ENCODE results near the gene SINHCAF.

The SINHCAF gene

DNA sequence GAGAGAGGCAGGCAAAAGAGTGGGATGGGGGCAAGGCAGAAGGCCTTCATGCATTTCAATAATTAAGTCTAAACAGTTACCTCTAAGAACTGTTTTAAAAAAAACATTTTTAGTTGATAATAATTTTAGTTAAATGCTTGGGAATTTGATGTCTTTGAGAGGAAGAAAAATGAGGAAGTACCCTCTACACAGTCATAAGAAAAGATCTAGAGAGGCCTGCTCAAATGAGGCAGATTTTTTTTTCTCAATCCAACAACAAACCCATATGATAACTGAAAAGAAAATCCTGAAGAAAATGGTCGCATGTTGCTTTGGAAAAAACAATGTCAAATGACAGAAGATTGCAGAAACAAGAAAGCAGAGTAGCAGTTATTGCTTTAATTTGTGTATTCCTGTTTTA is 25.6 kb downstream of the SINHCAF start:
- ATAC-seq = no peak
- TF ChIP-seq ZC3H10 (CRISPR knock-in tag; IDR thresholded peaks at IDR 0.05) = no peak
- no peak for TF ChIP-seq ZNF8 (CRISPR knock-in tag; IDR thresholded peaks at IDR 0.05)
- TF ChIP-seq ZNF565 (CRISPR knock-in tag; conservative IDR thresholded peaks at IDR 0.05; ENCODE audit: low read depth) = no peak
- TF ChIP-seq ZNF70 (CRISPR knock-in tag; IDR thresholded peaks at IDR 0.05) = no peak
- TF ChIP-seq ZFP30 (CRISPR knock-in tag; IDR thresholded peaks at IDR 0.05) = no peak
- TF ChIP-seq, protein P1, sequence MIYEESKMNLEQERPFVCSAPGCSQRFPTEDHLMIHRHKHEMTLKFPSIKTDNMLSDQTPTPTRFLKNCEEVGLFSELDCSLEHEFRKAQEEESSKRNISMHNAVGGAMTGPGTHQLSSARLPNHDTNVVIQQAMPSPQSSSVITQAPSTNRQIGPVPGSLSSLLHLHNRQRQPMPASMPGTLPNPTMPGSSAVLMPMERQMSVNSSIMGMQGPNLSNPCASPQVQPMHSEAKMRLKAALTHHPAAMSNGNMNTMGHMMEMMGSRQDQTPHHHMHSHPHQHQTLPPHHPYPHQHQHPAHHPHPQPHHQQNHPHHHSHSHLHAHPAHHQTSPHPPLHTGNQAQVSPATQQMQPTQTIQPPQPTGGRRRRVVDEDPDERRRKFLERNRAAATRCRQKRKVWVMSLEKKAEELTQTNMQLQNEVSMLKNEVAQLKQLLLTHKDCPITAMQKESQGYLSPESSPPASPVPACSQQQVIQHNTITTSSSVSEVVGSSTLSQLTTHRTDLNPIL (CRISPR knock-in tag; IDR thresholded peaks at IDR 0.05; ENCODE audit: low read depth) = no peak
- TF ChIP-seq, protein P2, sequence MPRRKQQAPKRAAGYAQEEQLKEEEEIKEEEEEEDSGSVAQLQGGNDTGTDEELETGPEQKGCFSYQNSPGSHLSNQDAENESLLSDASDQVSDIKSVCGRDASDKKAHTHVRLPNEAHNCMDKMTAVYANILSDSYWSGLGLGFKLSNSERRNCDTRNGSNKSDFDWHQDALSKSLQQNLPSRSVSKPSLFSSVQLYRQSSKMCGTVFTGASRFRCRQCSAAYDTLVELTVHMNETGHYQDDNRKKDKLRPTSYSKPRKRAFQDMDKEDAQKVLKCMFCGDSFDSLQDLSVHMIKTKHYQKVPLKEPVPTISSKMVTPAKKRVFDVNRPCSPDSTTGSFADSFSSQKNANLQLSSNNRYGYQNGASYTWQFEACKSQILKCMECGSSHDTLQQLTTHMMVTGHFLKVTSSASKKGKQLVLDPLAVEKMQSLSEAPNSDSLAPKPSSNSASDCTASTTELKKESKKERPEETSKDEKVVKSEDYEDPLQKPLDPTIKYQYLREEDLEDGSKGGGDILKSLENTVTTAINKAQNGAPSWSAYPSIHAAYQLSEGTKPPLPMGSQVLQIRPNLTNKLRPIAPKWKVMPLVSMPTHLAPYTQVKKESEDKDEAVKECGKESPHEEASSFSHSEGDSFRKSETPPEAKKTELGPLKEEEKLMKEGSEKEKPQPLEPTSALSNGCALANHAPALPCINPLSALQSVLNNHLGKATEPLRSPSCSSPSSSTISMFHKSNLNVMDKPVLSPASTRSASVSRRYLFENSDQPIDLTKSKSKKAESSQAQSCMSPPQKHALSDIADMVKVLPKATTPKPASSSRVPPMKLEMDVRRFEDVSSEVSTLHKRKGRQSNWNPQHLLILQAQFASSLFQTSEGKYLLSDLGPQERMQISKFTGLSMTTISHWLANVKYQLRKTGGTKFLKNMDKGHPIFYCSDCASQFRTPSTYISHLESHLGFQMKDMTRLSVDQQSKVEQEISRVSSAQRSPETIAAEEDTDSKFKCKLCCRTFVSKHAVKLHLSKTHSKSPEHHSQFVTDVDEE (CRISPR knock-in tag; IDR thresholded peaks at IDR 0.05) = no peak
- TF ChIP-seq, protein P3, sequence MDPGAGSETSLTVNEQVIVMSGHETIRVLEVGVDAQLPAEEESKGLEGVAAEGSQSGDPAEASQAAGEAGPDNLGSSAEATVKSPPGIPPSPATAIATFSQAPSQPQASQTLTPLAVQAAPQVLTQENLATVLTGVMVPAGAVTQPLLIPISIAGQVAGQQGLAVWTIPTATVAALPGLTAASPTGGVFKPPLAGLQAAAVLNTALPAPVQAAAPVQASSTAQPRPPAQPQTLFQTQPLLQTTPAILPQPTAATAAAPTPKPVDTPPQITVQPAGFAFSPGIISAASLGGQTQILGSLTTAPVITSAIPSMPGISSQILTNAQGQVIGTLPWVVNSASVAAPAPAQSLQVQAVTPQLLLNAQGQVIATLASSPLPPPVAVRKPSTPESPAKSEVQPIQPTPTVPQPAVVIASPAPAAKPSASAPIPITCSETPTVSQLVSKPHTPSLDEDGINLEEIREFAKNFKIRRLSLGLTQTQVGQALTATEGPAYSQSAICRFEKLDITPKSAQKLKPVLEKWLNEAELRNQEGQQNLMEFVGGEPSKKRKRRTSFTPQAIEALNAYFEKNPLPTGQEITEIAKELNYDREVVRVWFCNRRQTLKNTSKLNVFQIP (CRISPR knock-in tag; IDR thresholded peaks at IDR 0.05; ENCODE audit: borderline replicate concordance, low read depth) = no peak
- no peak for TF ChIP-seq PPARA (CRISPR knock-in tag; IDR thresholded peaks at IDR 0.05; ENCODE audit: borderline replicate concordance)
- TF ChIP-seq CSDC2 (CRISPR knock-in tag; IDR thresholded peaks at IDR 0.05) = no peak
- TF ChIP-seq GLIS3 (CRISPR knock-in tag; IDR thresholded peaks at IDR 0.05) = no peak
- no peak for TF ChIP-seq SNAI2 (CRISPR knock-in tag; IDR thresholded peaks at IDR 0.05)
- TF ChIP-seq, protein P4, sequence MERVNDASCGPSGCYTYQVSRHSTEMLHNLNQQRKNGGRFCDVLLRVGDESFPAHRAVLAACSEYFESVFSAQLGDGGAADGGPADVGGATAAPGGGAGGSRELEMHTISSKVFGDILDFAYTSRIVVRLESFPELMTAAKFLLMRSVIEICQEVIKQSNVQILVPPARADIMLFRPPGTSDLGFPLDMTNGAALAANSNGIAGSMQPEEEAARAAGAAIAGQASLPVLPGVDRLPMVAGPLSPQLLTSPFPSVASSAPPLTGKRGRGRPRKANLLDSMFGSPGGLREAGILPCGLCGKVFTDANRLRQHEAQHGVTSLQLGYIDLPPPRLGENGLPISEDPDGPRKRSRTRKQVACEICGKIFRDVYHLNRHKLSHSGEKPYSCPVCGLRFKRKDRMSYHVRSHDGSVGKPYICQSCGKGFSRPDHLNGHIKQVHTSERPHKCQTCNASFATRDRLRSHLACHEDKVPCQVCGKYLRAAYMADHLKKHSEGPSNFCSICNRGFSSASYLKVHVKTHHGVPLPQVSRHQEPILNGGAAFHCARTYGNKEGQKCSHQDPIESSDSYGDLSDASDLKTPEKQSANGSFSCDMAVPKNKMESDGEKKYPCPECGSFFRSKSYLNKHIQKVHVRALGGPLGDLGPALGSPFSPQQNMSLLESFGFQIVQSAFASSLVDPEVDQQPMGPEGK (CRISPR knock-in tag; IDR thresholded peaks at IDR 0.05; ENCODE audit: borderline replicate concordance) = no peak
- TF ChIP-seq TOX (CRISPR knock-in tag; IDR thresholded peaks at IDR 0.05; ENCODE audit: borderline replicate concordance) = no peak
- TF ChIP-seq TCF4 (CRISPR knock-in tag; IDR thresholded peaks at IDR 0.05; ENCODE audit: borderline replicate concordance) = no peak
- TF ChIP-seq ESRRG (CRISPR knock-in tag; IDR thresholded peaks at IDR 0.05) = no peak

DNA sequence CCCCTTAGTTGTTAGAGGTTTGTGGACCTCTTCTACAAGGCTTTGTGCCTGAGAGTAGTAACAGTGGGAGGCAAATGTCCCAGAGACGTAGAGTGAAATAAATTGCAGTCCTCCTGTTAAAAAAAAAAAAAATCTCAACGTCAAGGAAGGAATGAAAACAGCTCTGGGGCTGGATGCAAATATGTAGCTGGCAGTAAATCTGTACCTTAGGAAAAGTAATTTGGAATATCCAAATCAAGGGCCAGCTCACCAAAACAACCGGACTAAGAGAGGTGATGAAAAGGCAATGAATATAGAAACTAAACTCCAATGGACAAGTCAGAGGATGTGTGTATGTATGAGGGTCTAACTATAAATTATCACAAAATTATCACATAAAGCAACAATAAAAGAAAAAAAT is 27.0 kb downstream of the SINHCAF start:
- no peak for ATAC-seq
- TF ChIP-seq ISL1 (CRISPR knock-in tag; IDR thresholded peaks at IDR 0.05) (no peak), TCF4 (CRISPR knock-in tag; IDR thresholded peaks at IDR 0.05; ENCODE audit: borderline replicate concordance) (no peak), CSDC2 (CRISPR knock-in tag; IDR thresholded peaks at IDR 0.05) (no peak), ZNF70 (CRISPR knock-in tag; IDR thresholded peaks at IDR 0.05) (no peak), RARB (CRISPR knock-in tag; IDR thresholded peaks at IDR 0.05) (no peak), ESRRG (CRISPR knock-in tag; IDR thresholded peaks at IDR 0.05) (no peak), ZC3H10 (CRISPR knock-in tag; IDR thresholded peaks at IDR 0.05) (no peak), ZFP30 (CRISPR knock-in tag; IDR thresholded peaks at IDR 0.05) (no peak), ARNTL (CRISPR knock-in tag; IDR thresholded peaks at IDR 0.05; ENCODE audit: borderline replicate concordance, low read depth) (no peak), BACH2 (CRISPR knock-in tag; IDR thresholded peaks at IDR 0.05; ENCODE audit: borderline replicate concordance) (no peak)
- TF ChIP-seq, protein P1 (CRISPR knock-in tag; IDR thresholded peaks at IDR 0.05; ENCODE audit: low read depth) = no peak
- TF ChIP-seq, protein P3 (CRISPR knock-in tag; IDR thresholded peaks at IDR 0.05; ENCODE audit: borderline replicate concordance, low read depth) = no peak
- TF ChIP-seq, protein P4 (CRISPR knock-in tag; IDR thresholded peaks at IDR 0.05; ENCODE audit: borderline replicate concordance) = no peak
- TF ChIP-seq, protein P2 (CRISPR knock-in tag; IDR thresholded peaks at IDR 0.05) = no peak

All from SK-N-SH treated with all-trans-retinoic acid at 6 μM for 48 hours (cell line).